ENCODE results near the gene C19orf38.

Gene C19orf38

DNA sequence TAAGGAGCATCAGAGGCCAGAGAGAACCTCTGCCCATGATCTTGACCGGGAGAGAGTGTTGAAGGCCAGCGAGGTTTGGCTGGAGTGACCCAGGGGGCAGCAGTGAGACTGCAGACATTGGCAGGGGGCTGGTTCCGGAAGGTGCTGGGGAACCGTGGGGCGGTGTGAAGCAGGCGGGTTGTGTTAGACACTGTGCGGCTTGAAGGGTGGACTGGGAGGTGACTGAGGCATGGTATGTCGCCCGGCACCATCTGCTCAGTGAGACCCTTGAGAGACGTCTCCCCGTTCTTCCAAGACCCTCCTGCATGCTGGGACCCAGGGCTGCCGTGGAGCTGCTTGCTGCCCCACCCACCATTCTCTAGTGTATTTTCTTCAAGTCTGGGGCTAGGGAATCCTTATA, 47.7 kb downstream of the C19orf38 start:
- Histone ChIP-seq H3K9me3 (ENCODE audit: insufficient read depth, low read length, severe bottlenecking) (no peaks in the 10 kb centered on the region), H3K36me3 (ENCODE audit: insufficient read depth, low read length) (peaks cover 5% of the 10 kb centered on the region; the same call in 1 of the 2 replicates), H4K20me1 (ENCODE audit: insufficient read depth, low read length) (peaks cover 67% of the 10 kb centered on the region), H3K27me3 (ENCODE audit: insufficient read depth, low read length, poor library complexity) (no peaks in the 10 kb centered on the region), H2AFZ (ENCODE audit: low read depth, low read length) (no peak overlapping the region), H3K9ac (ENCODE audit: low read depth, low read length) (no peak overlapping the region), H3K4me2 (ENCODE audit: insufficient read depth, low read length) (no peak overlapping the region), H3K4me3 (ENCODE audit: low read depth in 1 of 2, low read length in 2 of 2) (no peak overlapping the region), H3K4me1 (ENCODE audit: insufficient read depth, low read length) (no peaks in the 10 kb centered on the region), H3K27ac (ENCODE audit: low read length) (no peak overlapping the region), H3K79me2 (ENCODE audit: insufficient read depth, low read length) (peaks cover 80% of the 10 kb centered on the region)
- TF ChIP-seq, protein P1, sequence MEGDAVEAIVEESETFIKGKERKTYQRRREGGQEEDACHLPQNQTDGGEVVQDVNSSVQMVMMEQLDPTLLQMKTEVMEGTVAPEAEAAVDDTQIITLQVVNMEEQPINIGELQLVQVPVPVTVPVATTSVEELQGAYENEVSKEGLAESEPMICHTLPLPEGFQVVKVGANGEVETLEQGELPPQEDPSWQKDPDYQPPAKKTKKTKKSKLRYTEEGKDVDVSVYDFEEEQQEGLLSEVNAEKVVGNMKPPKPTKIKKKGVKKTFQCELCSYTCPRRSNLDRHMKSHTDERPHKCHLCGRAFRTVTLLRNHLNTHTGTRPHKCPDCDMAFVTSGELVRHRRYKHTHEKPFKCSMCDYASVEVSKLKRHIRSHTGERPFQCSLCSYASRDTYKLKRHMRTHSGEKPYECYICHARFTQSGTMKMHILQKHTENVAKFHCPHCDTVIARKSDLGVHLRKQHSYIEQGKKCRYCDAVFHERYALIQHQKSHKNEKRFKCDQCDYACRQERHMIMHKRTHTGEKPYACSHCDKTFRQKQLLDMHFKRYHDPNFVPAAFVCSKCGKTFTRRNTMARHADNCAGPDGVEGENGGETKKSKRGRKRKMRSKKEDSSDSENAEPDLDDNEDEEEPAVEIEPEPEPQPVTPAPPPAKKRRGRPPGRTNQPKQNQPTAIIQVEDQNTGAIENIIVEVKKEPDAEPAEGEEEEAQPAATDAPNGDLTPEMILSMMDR (IDR thresholded peaks at IDR 0.05; ENCODE audit: borderline replicate concordance, extremely low read depth, low read length, poor library complexity, severe bottlenecking), result no peak
- TF ChIP-seq EZH2 (IDR thresholded peaks at IDR 0.05; ENCODE audit: borderline replicate concordance, low read depth, low read length, severe bottlenecking), result no peak
- ATAC-seq (ENCODE audit: insufficient read depth, low read depth), result no peak
- DNase-seq, result no peak

DNA sequence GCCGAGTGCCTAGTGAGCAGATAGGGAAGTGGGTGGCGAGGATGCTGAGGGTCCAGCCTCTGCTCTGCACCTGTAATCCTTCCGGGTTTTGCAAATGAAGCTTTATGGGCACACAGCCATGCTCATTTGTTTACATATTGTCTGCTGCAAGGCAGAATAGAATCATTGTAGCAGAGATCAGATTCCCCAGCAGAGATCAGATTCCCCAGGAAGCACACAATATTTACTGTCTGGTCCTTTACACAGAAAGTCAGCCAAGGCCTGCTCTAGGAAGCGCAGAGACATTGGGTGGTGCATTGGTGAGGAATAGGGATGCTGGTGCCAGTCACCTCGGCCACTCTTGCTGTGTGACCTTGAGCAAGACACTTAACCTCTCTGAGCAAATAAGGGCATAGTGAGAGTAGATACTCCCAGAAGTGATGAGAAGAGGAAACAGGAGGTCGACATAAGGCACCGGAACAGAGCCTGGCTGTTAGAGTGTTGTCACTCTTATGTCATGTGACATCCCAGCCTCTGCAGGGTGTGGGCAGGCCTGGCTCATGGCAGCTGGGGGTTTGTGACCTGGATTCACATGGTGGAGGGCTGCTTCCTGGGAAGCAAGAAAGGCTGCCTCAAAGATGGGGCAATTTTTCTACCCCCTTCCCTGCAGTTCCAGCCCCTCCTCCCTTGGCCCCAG, 48.8 kb downstream of the C19orf38 start:
- ATAC-seq (ENCODE audit: insufficient read depth, low read depth) (peak; percentile 49; the same call in 2 of the 3 replicates), DNase-seq (no peak)
- Histone ChIP-seq H4K20me1 (ENCODE audit: insufficient read depth, low read length) (peaks cover 59% of the 10 kb centered on the region), H3K4me2 (ENCODE audit: insufficient read depth, low read length) (no peak overlapping the region), H3K4me3 (ENCODE audit: low read depth in 1 of 2, low read length in 2 of 2) (no peak overlapping the region), H3K79me2 (ENCODE audit: insufficient read depth, low read length) (peaks cover 80% of the 10 kb centered on the region), H2AFZ (ENCODE audit: low read depth, low read length) (no peak overlapping the region), H3K27ac (ENCODE audit: low read length) (no peak overlapping the region), H3K4me1 (ENCODE audit: insufficient read depth, low read length) (no peaks in the 10 kb centered on the region), H3K27me3 (ENCODE audit: insufficient read depth, low read length, poor library complexity) (no peaks in the 10 kb centered on the region), H3K36me3 (ENCODE audit: insufficient read depth, low read length) (0 out of 2 replicates have a peak, but pooled peaks cover 2% of the 10 kb centered on the region), H3K9ac (ENCODE audit: low read depth, low read length) (no peak overlapping the region), H3K9me3 (ENCODE audit: insufficient read depth, low read length, severe bottlenecking) (no peaks in the 10 kb centered on the region)
- TF ChIP-seq, protein P1 (IDR thresholded peaks at IDR 0.05; ENCODE audit: borderline replicate concordance, extremely low read depth, low read length, poor library complexity, severe bottlenecking), result no peak
- no peak for TF ChIP-seq EZH2 (IDR thresholded peaks at IDR 0.05; ENCODE audit: borderline replicate concordance, low read depth, low read length, severe bottlenecking)

DNA sequence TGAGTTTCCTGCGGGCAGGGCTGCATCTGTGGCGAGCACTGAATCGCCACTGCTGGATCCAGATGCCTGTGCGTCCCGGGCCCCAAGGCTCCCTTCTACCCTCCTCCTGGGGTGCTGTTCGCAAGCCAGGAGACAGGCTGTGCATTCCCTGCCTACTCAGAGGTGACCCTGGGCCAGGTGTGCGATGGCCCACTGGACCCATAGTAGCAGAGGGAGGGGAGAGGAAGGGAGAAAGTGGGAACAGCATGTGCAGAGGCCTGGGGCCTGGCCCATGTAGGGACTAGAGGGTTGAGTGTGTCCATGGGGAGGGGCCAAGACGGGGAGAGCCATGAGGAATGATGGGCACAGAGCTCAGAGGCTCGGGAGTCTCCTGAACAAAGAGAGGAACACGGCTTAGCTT, 50.4 kb downstream of the C19orf38 start:
- DNase-seq, result no peak
- H3K9me3 ChIP-seq (ENCODE audit: insufficient read depth, low read length, severe bottlenecking), result no peaks in the 10 kb centered on the region
- no peaks in the 10 kb centered on the region for H3K4me1 ChIP-seq (ENCODE audit: insufficient read depth, low read length)
- no peak overlapping the region for H3K4me3 ChIP-seq (ENCODE audit: low read depth in 1 of 2, low read length in 2 of 2)
- ATAC-seq (ENCODE audit: insufficient read depth, low read depth), result no peak
- no peak overlapping the region for H3K9ac ChIP-seq (ENCODE audit: low read depth, low read length)
- H4K20me1 ChIP-seq (ENCODE audit: insufficient read depth, low read length), result peaks cover 51% of the 10 kb centered on the region
- H3K79me2 ChIP-seq (ENCODE audit: insufficient read depth, low read length), result peaks cover 84% of the 10 kb centered on the region
- H3K36me3 ChIP-seq (ENCODE audit: insufficient read depth, low read length), result 0 out of 2 replicates have a peak, but pooled peaks cover 2% of the 10 kb centered on the region
- TF ChIP-seq, protein P1 (IDR thresholded peaks at IDR 0.05; ENCODE audit: borderline replicate concordance, extremely low read depth, low read length, poor library complexity, severe bottlenecking), result no peak
- no peak for TF ChIP-seq EZH2 (IDR thresholded peaks at IDR 0.05; ENCODE audit: borderline replicate concordance, low read depth, low read length, severe bottlenecking)
- no peak overlapping the region for H3K27ac ChIP-seq (ENCODE audit: low read length)
- H3K4me2 ChIP-seq (ENCODE audit: insufficient read depth, low read length), result no peak overlapping the region
- no peaks in the 10 kb centered on the region for H3K27me3 ChIP-seq (ENCODE audit: insufficient read depth, low read length, poor library complexity)
- no peak overlapping the region for H2AFZ ChIP-seq (ENCODE audit: low read depth, low read length)
